B cell (primary cell): ENCODE results near the gene HEXB. TPM values are rescaled to one million over a fixed set of nuclear protein-coding genes. Genes with fewer than 3 reads are reported as not detected.
"Not testable (repeated sequence)": the region's sequence is repeated elsewhere in the genome, so short reads cannot be mapped to it uniquely, and the experiment has no call there.

Source experiments
- ATAC-seq: fragments of 200-7000 bp; cut with Tn5 transposase; one replicate; pipeline ENCODE4 v1.10.0; 2021; ENCODE audit warnings: low read depth, mild to moderate bottlenecking, moderate number of reproducible peaks, moderate library complexity
- CTCF ChIA-PET: fragments of 350-600 bp; sonication (Branson Sonifier 250); formaldehyde crosslinking; loops from one replicate; lab custom pipeline; 2021; ENCODE audit warnings: antibody characterized with exemption, inconsistent platforms; lab: Charles Lee
- POLR2A ChIA-PET: fragments of 350-600 bp; sonication (Branson Sonifier 250); formaldehyde crosslinking; loops from one replicate; lab custom pipeline; 2021; ENCODE audit warnings: antibody characterized with exemption; lab: Charles Lee
- DNase-seq: peaks from one replicate; pipeline ENCODE4 v3.0.0; 2013
- H2AFZ ChIP-seq: 2 replicates; pipeline ENCODE4 v1.6.1; 2012; ENCODE audit warnings: mild to moderate bottlenecking, low read depth, low read length; ENCODE audit not compliant: insufficient read depth, poor library complexity, severe bottlenecking
- H3K27ac ChIP-seq, 2 donors: 1 replicate in 1 of 2; 2 replicates in 1 of 2; pipeline ENCODE4 v1.5.1; 2012 to 2013; ENCODE audit warnings: low read length in 2 of 2, mild to moderate bottlenecking in 2 of 2, moderate library complexity in 1 of 2
- H3K27me3 ChIP-seq, 4 experiments: fragments of 200-600 bp in 1 of 4; sonication (generic) in 1 of 4; replicated peaks in 1 of 4; 1 replicate in 2 of 4; 2 replicates in 2 of 4; pipeline versions ENCODE4 v1.6.1 to v1.7.0; 2013 to 2016; ENCODE audit warnings: low read length in 3 of 4, mild to moderate bottlenecking in 2 of 4, mixed read lengths in 1 of 4, moderate library complexity in 1 of 4; ENCODE audit not compliant: insufficient read depth in 4 of 4, control insufficient read depth in 3 of 4; ENCODE audit errors: control extremely low read depth in 1 of 4
- H3K36me3 ChIP-seq, 2 experiments: replicated peaks in 1 of 2; 1 replicate in 1 of 2; 2 replicates in 1 of 2; pipeline versions ENCODE4 v1.6.1 to v1.7.1; 2013; ENCODE audit warnings: low read length in 1 of 2; ENCODE audit not compliant: insufficient read depth in 2 of 2, control insufficient read depth in 1 of 2; ENCODE audit errors: control extremely low read depth in 1 of 2, extremely low read depth in 1 of 2
- H3K4me1 ChIP-seq, 2 donors: fragments of 200-600 bp in 1 of 2; sonication (generic) in 1 of 2; 1 replicate in 1 of 2; 2 replicates in 1 of 2; pipeline versions ENCODE4 v1.5.1 to v1.6.1; 2013 to 2017; ENCODE audit warnings: low read length in 2 of 2; ENCODE audit not compliant: control insufficient read depth in 2 of 2, insufficient read depth in 2 of 2
- H3K4me2 ChIP-seq: replicated peaks from 2 replicates; pipeline ENCODE3; 2012; ENCODE audit warnings: mild to moderate bottlenecking, low read depth, low read length; ENCODE audit not compliant: poor library complexity, severe bottlenecking
- H3K4me3 ChIP-seq, 5 experiments: fragments of 200-600 bp in 1 of 5; sonication (generic) in 1 of 5; 1 replicate in 3 of 5; 2 replicates in 2 of 5; pipeline versions ENCODE4 v1.5.1 to v1.7.0; 2011 to 2016; ENCODE audit warnings: low read length in 4 of 5, mild to moderate bottlenecking in 4 of 5, low read depth in 2 of 5, control low read depth in 1 of 5, moderate library complexity in 1 of 5; ENCODE audit not compliant: insufficient read depth in 1 of 5; ENCODE audit errors: control extremely low read depth in 1 of 5, extremely low read depth in 1 of 5
- H3K79me2 ChIP-seq: fragments of 200-600 bp; sonication (generic); one replicate; pipeline ENCODE4 v1.6.0; 2016; ENCODE audit warnings: low read length; ENCODE audit not compliant: control insufficient read depth, insufficient read depth
- H3K9ac ChIP-seq: fragments of 200-600 bp; sonication (generic); 2 replicates; pipeline ENCODE4 v1.6.1; 2017; ENCODE audit warnings: mild to moderate bottlenecking, low read length, moderate library complexity
- H3K9me3 ChIP-seq, 3 donors: one replicate each; pipeline versions ENCODE4 v1.6.1 to v1.7.1; 2013; ENCODE audit warnings: low read length in 2 of 3; ENCODE audit not compliant: control insufficient read depth in 2 of 3, insufficient read depth in 1 of 3; ENCODE audit errors: control extremely low read depth in 1 of 3
- H4K20me1 ChIP-seq: 2 replicates; pipeline ENCODE4 v1.6.0; 2012; ENCODE audit warnings: mild to moderate bottlenecking, low read length; ENCODE audit not compliant: insufficient read depth, control insufficient read depth, poor library complexity, severe bottlenecking
- H3K27ac Mint-ChIP-seq: one replicate; pipeline ENCODE4 v1.8.0; 2021; ENCODE audit warnings: mixed read lengths
- H3K27me3 Mint-ChIP-seq: one replicate; pipeline ENCODE4 v1.8.0; 2021; ENCODE audit warnings: mixed read lengths
- H3K4me1 Mint-ChIP-seq: one replicate; pipeline ENCODE4 v1.8.0; 2021; ENCODE audit warnings: mixed read lengths
- H3K4me3 Mint-ChIP-seq: one replicate; pipeline ENCODE4 v1.8.0; 2021; ENCODE audit warnings: mixed read lengths
- H3K9me3 Mint-ChIP-seq: one replicate; pipeline ENCODE4 v1.8.0; 2022; ENCODE audit warnings: mixed read lengths; ENCODE audit not compliant: insufficient read depth
- CTCF ChIP-seq: fragments of 200-600 bp; IDR thresholded peaks from one replicate; pipeline ENCODE4 v1.8.0; 2022; ENCODE audit warnings: antibody characterized with exemption, mild to moderate bottlenecking
- EZH2 ChIP-seq: IDR thresholded peaks from 2 replicates; pipeline ENCODE4 v1.6.1; 2012; ENCODE audit warnings: borderline replicate concordance, low read depth, mild to moderate bottlenecking, moderate library complexity, low read length; ENCODE audit not compliant: insufficient read depth, poor library complexity, severe bottlenecking
- WGBS: methylation state at CpG from one replicate; pipeline ENCODE4 v1.1.5; 2013; ENCODE audit warnings: missing lambda C conversion rate; ENCODE audit not compliant: insufficient coverage; 5-methylcytosine and 5-hydroxymethylcytosine counted together
- intact Hi-C: fragments of 100-400 bp; cut with micrococcal nuclease; formaldehyde crosslinking; loops from one replicate; pipeline ENCODE4 v1.10.0; 2022
- polyA plus RNA-seq: library from polyadenylated mRNA; depleted of rRNA; stranded (reverse); fragments of >200 nt; gene quantifications from 2 replicates; pipeline ENCODE4 v1.2.3, GENCODE V29; 2012
- total RNA-seq, 2 donors: library from RNA; stranded (reverse); fragments of 120-200 nt in 1 of 2; gene quantifications; 1 replicate in 1 of 2; 2 replicates in 1 of 2; pipeline versions ENCODE4 v1.2.3 to v1.2.4, GENCODE V29; 2013 to 2022

HEXB gene
- total and polyA plus RNA-seq, 2 donors (not counting 1 experiment from before 2014, with no cell fraction given) = 23.6 to 47.1 TPM

- H3K9me3 ChIP-seq, H3K27ac ChIP-seq, H3K27ac Mint-ChIP-seq, H2AFZ ChIP-seq, intact Hi-C loops, DNase-seq, H3K79me2 ChIP-seq, H3K4me1 ChIP-seq, POLR2A ChIA-PET, H4K20me1 ChIP-seq, H3K9ac ChIP-seq, H3K4me1 Mint-ChIP-seq, H3K27me3 ChIP-seq, H3K9me3 Mint-ChIP-seq, ATAC-seq, H3K4me2 ChIP-seq, H3K27me3 Mint-ChIP-seq, H3K4me3 Mint-ChIP-seq, H3K36me3 ChIP-seq, CTCF ChIA-PET, H3K4me3 ChIP-seq: not testable (repeated sequence)
- WGBS = 84% methylated on average over 3 of the region's 3 CpGs
Measured at GRCh38 chr5:74679300-74679699, 5.7 kb upstream of the HEXB start.

GRCh38 chr5:74679966-74680365, 5.1 kb upstream of the HEXB start:
- Histone ChIP-seq H3K36me3 (no peaks in the 10 kb centered on the region), H2AFZ (no peak overlapping the region), H3K27me3 (no peaks in the 10 kb centered on the region), H3K4me1 (peaks cover 0 to 3% of the 10 kb centered on the region in 2 donors), H3K79me2 (no peaks in the 10 kb centered on the region), H3K4me3 (no peak overlapping the region), H3K9ac (no peak overlapping the region), H3K4me2 (no peak overlapping the region), H3K27ac (no peak overlapping the region), H3K9me3 (no peaks in the 10 kb centered on the region), H4K20me1 (no peaks in the 10 kb centered on the region)
- ChIA-PET CTCF (no interaction called here), POLR2A (no interaction called here)
- ATAC-seq (no peak), DNase-seq (no peak)
- intact Hi-C loops = loop anchor here (10.0 kb wide), 1 partner anchor 1835 kb away; no protein-coding TSS in a partner anchor
- Mint-ChIP-seq H3K27me3 (peaks cover 10% of the 10 kb centered on the region), H3K9me3 (no peaks in the 10 kb centered on the region), H3K27ac (no peak overlapping the region), H3K4me3 (no peak overlapping the region), H3K4me1 (peaks cover 4% of the 10 kb centered on the region)
- 88% methylated on average over 1 of the region's 4 CpGs for WGBS
- TF ChIP-seq CTCF = no peak
- TF ChIP-seq EZH2 = no peak
